HG02798 (cell line): ENCODE measurements around the gene RAD21L1.
"Not testable (repeated sequence)": the region's sequence is repeated elsewhere in the genome, so short reads cannot be mapped to it uniquely, and the experiment has no call there.

ENCODE experiments used
- ATAC-seq: cut with Tn5 transposase; IDR thresholded peaks from one replicate; pipeline ENCODE4 v1.9.1; 2021; ENCODE audit warnings: mild to moderate bottlenecking; ENCODE audit not compliant: unreplicated experiment, poor library complexity

The RAD21L1 gene

DNA sequence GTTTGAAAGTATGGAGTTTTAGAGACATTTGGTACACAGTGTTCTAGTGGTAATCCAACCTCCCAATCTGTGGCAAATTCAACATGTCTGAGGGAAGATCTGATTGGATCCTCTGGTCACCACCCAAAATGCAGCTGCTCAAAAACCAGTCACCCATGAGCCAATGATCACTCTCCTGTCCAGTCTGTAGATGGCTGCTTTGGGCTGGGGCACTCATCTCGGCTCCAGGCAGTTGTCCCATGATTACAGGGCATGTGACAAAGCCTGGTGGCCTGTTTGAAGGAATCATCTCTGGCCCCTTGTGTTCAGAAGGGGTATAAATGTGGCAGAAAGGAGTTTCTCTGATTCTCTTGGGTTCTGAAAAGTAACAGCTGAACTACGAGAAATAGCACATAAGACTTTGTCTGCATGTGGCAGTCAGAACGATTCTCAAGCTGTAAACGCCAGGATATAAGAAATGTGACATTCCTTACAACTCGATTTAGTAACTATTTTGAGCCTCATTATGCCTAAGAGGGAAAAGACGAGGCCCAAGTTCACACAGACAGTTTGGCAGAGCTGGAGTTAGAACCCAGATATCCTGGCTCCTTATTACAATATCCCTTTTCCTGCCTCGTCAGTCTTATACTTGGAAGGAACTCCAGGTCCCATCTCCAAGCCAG, 26.5 kb upstream of the RAD21L1 start:
- ATAC-seq, result no peak

DNA sequence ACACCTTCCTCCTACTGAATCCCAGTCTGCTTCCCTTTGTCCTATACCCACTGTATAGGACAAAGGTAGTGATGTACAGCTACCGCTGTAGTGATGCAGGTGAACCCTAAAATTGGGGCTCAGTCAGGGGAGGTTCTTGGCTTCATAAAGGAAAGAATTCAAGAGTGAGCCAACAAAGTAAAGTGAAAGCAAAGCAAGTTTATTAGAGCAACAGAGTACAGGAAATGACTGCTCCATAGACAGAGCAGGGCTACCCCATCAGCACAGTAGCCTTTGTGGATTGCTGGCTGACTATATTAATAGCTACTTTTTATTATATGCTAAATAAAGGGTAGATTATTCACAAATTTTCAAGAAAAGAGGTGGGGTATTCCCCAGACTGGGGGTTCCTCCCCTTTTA, 25.9 kb upstream of the RAD21L1 start:
- ATAC-seq, result no peak

DNA sequence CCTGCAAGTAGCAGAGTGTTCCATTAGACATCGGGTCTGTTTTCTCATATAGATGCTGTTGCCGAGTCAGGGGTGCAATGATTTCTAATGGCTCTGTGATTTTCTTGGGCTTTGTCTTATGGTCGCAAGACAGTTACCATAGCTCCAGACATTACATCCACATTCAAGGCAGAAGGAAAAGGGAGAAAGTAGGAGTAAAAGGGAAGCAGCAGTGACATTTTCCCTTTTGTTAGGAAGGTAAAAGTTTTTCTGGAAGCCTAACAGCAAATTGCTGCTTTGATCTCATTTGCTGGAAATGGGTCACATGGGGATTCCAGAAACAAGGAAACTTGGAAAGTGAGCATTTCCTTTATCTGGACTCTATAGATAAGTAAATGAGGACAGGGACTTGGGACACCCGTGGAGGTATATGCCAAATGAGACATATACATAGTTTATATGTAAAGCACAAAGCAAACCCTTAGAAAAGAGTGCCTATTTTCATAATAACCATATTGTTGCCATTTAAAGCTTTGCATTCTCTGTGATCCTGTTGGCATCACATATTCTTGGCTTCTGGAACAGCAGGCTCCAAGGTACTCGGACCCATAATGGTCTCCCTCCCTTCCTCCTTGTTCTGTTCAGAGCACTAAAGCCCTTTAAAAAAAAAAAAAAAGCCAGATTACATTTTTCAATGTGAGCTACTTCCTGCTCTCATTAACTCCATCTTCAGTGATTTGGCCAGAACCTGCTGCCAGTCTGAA, 22.9 kb upstream of the RAD21L1 start, which contains the start of gene C20orf202:
Gene C20orf202, plus strand, starts transcription at position 693 of the 743 bp plus-strand sequence. CDS start 132 bp downstream, outside the sequence.
- no peak for ATAC-seq

DNA sequence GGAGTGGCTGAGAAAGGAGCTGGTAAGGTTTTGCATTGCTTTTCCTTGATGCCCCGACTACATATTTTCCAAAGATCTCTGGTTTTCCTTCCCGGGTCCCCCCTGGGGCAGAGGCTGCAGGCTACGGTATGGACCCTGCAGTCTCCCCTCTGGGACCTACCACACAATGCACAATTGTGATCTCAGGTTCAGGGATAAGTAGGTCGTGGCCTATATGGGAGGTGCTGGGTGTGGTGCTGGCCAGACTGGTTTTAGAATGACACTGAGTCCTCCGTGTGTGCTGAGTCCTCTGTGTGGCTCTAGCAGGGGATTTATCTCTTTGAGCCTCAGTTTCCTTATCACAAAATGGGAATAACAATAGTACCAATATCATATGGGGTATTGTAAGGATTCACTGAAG, 22.2 kb upstream of the RAD21L1 start:
- ATAC-seq, result no peak

DNA sequence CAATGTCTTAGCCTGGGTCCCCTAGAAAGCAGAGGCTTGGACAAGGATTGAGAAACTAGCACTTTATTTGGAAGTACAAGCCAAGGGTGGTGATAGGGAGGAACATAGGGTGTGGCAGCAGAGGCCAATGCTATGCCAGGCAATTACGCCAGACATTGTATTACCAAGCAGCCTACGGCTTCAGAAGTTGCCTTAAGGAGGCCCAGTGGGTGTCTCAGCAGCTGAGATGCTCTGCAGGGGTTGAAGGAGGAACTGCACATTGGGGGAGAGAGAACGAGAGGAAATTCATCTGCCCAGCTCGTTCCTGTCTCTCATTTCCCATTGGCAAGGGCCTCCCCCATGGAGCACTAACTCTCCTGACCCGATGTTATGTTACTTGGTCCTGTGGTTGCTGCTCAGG, 21.7 kb upstream of the RAD21L1 start:
- no peak for ATAC-seq

DNA sequence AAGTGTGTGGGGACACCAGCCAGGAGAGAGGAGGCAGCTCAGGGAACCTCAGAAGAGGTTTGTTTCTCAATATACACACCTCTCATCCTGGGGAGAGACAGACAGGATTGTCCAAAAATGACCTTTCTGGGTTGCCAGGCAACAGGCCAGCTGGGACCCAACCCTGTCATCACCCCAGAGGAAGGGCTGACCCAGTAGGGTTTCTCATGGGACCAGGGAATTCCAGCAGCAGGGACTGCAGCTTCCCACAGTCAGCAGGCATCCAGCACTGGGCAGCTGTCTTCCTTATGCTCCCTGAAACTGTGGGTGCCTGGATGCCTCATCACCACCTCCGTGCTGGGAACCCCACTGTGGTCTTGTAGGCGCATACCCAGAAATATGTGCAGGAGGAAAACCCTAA, 21.3 kb upstream of the RAD21L1 start:
- ATAC-seq, result no peak

DNA sequence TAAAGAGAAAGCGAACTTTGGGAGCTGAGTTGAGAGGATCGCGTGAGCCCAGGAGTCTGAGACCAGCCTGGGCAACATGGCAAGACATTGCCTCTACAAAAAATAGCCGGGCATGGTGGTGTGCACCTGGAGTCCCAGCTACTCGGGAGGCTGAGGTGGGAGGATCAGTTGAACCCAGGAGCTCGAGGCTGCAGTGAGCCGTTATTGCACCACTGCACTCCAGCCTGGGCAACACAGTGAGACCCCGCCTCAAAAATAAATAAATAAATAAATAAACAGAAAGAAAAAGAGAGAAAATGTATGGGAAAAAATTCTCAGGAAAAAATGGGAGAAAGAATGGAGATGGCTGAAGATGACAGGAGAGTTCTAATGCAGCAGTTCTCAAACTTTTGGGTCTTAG, 20.0 kb upstream of the RAD21L1 start:
- ATAC-seq, result no peak

DNA sequence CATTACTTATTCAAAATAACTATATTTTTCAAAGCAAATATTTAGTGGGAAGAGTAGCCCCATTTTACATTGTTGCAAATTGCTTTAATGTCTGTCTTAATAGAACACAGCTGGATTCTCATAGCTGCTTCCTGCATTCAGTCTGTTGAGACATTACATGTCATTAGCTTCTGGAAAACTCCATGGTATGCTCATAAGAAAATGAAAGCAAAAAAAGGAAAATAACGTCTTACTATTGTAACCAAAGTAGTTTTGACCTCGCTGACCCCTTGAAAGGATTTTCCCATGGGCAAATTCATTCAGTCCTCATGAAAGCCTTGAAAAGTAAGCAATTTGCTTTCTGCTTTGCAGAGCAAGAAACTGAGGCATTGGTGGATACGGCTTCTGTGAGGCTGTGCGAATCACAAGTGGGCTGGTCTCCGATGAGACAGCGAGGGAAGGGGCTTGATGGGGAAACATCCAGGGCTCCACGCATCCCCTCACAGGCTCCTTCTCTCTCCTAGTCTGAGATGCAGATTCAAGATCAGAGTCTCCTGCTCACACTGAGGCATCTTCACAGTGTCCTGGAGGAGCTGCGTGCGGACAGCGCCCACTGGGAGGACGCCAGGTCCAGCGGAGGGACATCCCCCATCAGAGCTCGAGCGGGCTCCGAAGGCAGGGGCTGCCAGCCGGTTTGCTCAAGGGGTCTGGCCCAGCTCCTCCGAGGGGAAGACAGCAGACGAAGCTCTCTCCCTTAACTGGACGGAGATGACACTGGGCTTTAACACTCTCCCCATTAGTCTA, 19.3 kb upstream of the RAD21L1 start:
- no peak for ATAC-seq

DNA sequence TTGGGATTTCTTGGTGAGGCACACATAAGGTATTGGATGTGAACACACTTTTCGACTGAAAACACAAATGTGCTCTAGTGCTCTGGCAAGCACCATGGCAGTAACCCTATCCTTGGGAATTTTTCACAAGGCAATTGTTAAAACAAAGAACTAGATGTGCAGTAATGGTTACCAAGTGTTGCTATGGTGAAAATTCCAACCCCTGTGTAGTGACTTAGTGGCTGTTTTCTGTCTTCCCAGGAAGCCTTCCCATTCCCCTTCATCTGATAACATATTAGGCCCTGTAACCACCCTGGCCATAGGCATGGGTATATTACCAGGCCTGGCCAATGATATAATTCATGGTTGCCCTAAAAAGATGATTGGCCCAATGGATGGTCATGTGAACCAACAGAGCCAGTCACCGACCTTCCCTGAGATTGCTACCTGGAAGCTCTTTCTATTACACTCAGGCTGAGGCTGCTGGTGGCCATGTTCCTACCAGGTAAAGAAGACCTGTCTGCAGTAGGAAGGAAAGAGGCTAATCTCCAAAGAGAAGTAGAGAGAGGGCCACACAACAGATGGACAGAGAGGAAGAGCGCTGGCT, 18.5 kb upstream of the RAD21L1 start:
- no peak for ATAC-seq

DNA sequence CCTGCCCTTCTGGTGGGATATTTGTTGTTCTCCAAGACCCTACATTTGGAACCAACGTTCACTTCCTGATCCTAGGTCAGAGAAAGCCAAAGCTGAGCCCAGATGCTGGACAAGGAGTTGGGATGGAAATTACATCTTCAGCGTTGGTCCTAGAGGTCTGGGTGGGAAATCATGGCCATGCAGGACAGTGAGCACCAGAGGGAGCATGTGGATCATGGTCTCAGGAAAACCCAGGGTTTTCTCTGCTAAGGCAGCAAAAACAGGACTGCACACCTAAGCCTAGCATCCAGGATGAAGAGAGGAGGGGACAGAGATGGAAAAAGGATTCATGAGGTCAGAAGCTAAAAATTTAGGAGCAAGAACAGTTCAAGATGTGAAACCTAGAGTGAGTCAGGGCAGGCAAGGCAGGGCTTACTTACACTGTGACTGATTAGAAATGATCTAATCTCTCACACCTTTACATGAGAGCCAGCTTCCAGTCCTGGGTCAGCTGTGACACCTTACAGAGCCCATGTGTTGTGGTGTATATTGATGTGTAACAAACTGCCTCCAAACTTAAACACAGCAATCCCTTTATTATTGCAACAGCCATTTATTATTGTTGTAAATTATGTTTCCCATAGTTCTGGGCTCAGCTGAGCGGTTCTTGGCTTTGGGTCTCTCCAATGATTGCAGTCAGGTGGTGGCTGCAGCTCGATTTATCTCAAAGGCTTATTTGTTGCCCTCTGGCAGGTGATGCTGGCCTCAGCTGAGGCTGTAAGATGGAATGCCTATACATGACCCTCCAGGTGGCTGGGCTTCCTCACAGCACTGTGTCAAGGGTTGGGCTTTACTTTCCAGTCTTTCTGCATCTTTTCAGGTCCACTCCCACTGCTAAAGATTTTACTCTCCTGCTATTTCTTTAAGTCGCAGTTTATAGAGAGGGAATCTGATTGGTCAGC, 16.1 kb upstream of the RAD21L1 start:
- no peak for ATAC-seq

DNA sequence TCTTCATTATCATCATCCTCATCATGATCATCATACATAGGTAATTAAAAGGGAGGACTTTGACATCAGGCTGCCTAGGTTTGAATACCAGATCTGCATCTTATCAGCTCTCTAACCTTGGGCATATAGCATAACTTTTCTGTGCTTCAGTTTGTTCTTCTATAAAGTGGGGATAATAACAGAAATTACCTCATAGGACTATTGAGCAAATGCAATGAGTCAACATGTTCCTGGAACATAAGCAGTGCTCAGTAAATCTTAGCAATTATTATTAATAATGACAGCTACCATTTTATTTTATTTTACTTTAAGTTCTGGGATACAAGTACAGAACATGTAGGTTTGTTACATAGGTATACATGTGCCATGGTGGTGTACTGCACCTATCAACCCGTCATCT, 15.3 kb upstream of the RAD21L1 start:
- no peak for ATAC-seq

DNA sequence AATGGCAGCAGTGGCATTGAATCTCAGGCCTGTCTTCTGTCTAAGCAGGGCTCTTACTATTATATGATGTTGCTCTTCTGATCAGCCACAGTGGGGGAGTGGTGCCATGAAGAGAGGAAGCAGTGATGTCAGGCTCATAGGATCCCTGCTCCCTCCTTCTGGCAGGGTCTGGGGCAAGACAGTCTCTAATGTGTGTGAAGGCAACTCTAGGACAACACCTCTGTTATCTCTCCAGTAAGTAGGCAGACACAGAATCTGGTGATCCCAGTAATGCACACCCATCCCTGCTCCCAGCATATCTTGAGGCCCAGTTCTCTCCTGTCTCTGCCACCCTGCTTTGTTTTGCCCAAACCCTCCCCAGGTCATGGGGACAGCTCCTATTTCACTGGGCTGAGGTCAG, 13.8 kb upstream of the RAD21L1 start:
- no peak for ATAC-seq

DNA sequence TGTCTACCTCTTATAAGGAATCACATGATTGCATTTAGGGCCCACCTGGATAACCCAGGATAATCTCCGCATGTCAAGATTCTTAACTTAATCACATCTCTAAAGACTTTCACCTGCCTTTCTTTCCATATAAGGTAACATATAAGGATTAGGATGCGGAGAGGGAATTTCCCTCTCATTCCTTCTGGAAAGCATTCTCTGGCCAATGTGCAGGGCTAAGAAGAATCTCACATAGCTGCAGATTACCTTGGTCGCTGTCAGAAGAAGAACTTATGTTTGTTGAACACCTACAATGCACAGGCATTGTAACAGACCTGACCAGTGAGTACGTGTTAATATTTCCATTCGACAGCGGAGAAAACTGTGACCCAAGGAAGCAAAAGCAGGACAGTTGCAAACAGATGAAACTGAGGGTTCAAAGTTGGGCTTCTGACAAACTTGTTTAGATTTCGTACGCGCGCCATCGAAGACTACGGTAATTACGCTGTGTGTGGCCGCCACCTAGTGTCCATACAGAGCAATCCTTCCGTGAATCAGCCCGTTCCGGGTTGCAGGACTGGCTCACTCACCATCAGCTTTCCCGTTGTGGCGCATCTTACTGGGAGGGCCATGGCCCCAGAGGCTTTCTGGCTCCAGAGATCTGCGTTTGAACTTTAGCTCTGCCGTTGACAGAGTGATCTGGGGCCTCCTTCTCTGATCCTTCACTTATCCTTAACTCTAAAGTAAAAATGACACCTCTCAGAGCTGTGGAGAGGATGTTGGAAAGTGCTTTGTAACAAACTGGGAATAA, 13.0 kb upstream of the RAD21L1 start:
- ATAC-seq, result peak; percentile 64

DNA sequence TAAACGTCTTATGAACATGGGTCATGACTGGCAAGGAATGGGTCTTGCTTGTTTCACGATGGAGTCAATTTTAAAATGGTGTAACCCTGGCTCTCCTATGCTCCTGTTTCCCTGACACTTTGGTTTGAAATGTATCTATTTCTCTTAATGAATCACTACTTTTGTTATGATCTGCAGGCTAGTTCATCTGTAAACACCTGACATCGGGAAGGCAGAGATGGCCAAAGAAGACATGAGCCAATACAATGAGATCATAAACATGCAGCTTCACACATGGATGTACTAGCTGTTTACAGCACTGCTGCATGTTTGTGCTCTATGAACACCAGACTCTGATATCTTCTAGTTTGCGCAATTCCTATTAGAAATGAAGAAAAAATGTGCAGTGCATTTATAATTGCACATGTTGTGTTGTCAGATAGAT, 11.0 kb upstream of the RAD21L1 start:
- no peak for ATAC-seq

DNA sequence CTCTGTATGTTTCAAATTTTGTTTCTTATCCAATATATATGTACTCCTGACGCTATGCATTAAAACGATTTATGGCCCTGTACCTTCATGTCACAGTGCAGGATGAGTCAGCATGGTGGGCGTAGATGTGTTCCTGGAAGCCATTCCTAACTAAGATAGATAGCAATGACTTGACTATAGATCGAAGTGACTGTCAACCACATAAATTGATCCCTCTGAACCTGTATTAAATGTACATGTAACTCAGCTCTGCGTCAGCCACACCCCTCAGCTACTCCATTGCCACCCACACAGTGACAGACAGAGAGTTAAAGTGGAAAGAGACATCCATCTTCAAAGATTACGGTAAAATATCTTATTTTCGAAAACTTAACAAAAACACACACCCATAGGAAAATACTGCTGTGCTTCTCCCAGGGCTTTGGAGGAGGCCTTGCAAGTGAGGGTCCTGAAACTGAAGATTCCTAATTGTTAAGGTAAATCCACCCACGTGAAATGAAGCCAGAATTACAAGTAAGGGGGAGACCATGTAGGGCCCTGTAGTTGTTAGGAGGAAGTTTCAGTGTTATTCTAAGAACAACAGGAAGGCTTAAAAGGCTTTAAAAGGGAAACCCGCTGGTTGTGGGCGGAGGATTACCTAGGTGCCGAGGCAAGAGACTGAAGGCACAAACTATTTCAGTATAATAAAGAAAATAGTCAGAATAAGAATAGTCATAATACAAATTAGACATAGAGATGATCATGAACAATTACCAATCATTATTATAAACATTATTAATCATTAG, 10.3 kb upstream of the RAD21L1 start:
- ATAC-seq, result no peak

DNA sequence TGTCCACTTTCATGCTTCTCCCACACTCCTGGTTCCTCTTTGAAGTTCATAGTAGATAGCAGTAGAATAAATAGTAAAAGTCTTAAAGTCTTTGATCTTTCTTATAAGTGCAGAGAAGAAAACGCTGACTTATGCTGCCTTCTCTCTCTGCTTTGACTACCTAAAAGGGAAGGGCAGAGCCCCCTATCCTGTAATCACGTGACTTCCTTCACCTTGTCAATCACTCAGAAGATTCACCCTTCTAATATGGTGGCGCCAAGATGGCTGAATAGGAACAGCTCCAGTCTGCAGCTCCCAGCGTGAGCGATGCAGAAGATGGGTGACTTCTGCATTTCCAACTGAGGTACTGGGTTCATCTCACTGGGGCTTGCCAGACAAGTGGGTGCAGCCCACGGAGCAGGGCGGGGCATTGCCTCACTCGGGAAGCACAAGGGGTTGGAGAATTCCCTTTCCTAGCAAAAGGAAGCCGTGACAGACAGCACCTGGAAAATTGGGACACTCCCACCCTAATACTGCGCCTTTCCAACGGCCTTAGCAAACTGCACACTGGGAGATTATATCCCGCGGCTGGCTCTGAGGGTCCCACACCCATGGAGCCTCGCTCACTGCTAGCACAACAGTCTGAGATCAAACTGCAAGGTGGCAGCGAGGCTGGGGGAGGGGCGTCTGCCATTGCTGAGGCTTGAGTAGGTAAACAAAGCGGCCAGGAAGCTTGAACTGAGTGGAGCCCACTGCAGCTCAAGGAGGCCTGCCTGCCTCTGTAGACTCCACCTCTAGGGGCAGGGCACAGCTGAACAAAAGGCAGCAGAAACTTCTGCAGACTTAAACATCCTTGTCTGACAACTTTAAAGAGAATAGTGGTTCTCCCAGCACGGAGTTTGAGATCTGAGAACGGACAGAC, 9.1 kb upstream of the RAD21L1 start:
- ATAC-seq, result not testable (repeated sequence)

DNA sequence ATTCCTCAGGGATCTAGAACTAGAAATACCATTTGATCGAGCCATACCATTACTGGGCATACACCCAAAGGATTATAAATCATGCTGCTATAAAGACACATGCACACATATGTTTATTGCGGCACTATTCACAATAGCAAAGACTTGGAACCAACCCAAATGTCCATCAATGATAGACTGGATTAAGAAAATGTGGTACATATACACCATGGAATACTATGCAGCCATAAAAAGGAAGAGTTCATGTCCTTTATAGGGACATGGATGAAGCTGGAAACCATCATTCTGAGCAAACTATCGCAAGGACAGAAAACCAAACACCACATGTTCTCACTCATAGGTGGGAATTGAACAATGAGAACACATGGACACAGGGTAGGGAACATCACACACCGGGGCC, 3.1 kb upstream of the RAD21L1 start:
- not testable (repeated sequence) for ATAC-seq
